MM.1S (cell line): ENCODE data around the gene VPS45.

ENCODE experiments used
- DNase-seq: peaks from one replicate; pipeline ENCODE4 v3.0.0-alpha.2; 2015
- H2AFZ ChIP-seq: fragments of 300-600 bp; sonication (generic); 2 replicates; pipeline ENCODE4 v1.6.0; 2016; ENCODE audit warnings: antibody characterized with exemption, low read length
- H3F3A ChIP-seq: fragments of 300-600 bp; sonication (generic); 2 replicates; pipeline ENCODE4 v1.6.1; 2016; ENCODE audit warnings: mild to moderate bottlenecking, antibody characterized with exemption, low read length, moderate library complexity, mixed read lengths; ENCODE audit not compliant: insufficient read depth
- H3K27ac ChIP-seq: fragments of 300-600 bp; sonication (generic); 2 replicates; pipeline ENCODE4 v1.5.1; 2016; ENCODE audit warnings: mild to moderate bottlenecking, low read length
- H3K27me3 ChIP-seq: fragments of 300-600 bp; sonication (generic); replicated peaks from 2 replicates; pipeline ENCODE4 v1.6.0; 2016; ENCODE audit warnings: low read length; ENCODE audit not compliant: insufficient read depth
- H3K36me3 ChIP-seq: fragments of 300-600 bp; sonication (generic); replicated peaks from 2 replicates; pipeline ENCODE4 v1.6.1; 2016; ENCODE audit warnings: mild to moderate bottlenecking, low read length, mixed read lengths; ENCODE audit not compliant: insufficient read depth
- H3K4me1 ChIP-seq: fragments of 300-600 bp; sonication (generic); 2 replicates; pipeline ENCODE4 v1.6.1; 2016; ENCODE audit warnings: low read length, mixed read lengths
- H3K4me2 ChIP-seq: fragments of 300-600 bp; sonication (generic); 2 replicates; pipeline ENCODE4 v1.6.0; 2016; ENCODE audit warnings: low read depth, low read length
- H3K4me3 ChIP-seq: fragments of 300-600 bp; sonication (generic); 2 replicates; pipeline ENCODE4 v1.5.1; 2016; ENCODE audit warnings: low read length, mixed read lengths
- H3K79me2 ChIP-seq: fragments of 300-600 bp; sonication (generic); 2 replicates; pipeline ENCODE4 v1.6.1; 2016; ENCODE audit warnings: mixed run types, low read length, mixed read lengths
- H3K9ac ChIP-seq: fragments of 300-600 bp; sonication (generic); 2 replicates; pipeline ENCODE4 v1.6.1; 2016; ENCODE audit warnings: low read length, mixed read lengths
- H3K9me2 ChIP-seq: fragments of 300-600 bp; sonication (generic); replicated peaks from 2 replicates; pipeline ENCODE4 v1.6.1; 2016; ENCODE audit warnings: mild to moderate bottlenecking, low read length, mixed read lengths; ENCODE audit not compliant: insufficient read depth
- H3K9me3 ChIP-seq: fragments of 300-600 bp; sonication (generic); replicated peaks from 2 replicates; pipeline ENCODE4 v1.6.1; 2016; ENCODE audit warnings: mild to moderate bottlenecking, low read length, mixed read lengths; ENCODE audit not compliant: insufficient read depth
- H4K20me1 ChIP-seq: fragments of 300-600 bp; sonication (generic); 2 replicates; pipeline ENCODE4 v1.6.1; 2016; ENCODE audit warnings: mild to moderate bottlenecking, low read length, moderate library complexity, mixed read lengths; ENCODE audit not compliant: insufficient read depth
- CTCF ChIP-seq: fragments of 300-600 bp; sonication (generic); IDR thresholded peaks from 2 replicates; pipeline ENCODE4 v1.5.1; 2016; ENCODE audit warnings: antibody characterized with exemption, low read length, mixed read lengths
- EZH2 ChIP-seq: fragments of 300-600 bp; sonication (generic); optimal IDR thresholded peaks from 2 replicates; pipeline ENCODE3; 2017; ENCODE audit warnings: low read depth, mild to moderate bottlenecking, antibody characterized with exemption, low read length, mixed read lengths
- EZH2phosphoT487 ChIP-seq: fragments of 300-600 bp; sonication (generic); IDR thresholded peaks from 2 replicates; pipeline ENCODE4 v1.6.1; 2018; ENCODE audit warnings: antibody characterized with exemption, low read length

VPS45 gene

GRCh38 chr1:150061632-150062101 is 5.9 kb upstream of the VPS45 start:
- Histone ChIP-seq H3K9ac (no peak overlapping the region), H3F3A (peaks cover 1% of the 10 kb centered on the region; the same call in 1 of the 2 replicates), H3K4me3 (no peak overlapping the region), H3K79me2 (no peaks in the 10 kb centered on the region), H3K27me3 (no peaks in the 10 kb centered on the region), H3K4me1 (peaks cover 13% of the 10 kb centered on the region), H2AFZ (no peak overlapping the region), H3K9me3 (no peaks in the 10 kb centered on the region), H3K9me2 (no peaks in the 10 kb centered on the region), H3K4me2 (no peak overlapping the region), H3K36me3 (no peaks in the 10 kb centered on the region), H4K20me1 (no peaks in the 10 kb centered on the region), H3K27ac (no peak overlapping the region)
- TF ChIP-seq EZH2phosphoT487 (no peak), CTCF (no peak)
- no peak for DNase-seq

GRCh38 chr1:150062113-150062512 is 5.5 kb upstream of the VPS45 start:
- DNase-seq = no peak
- no peaks in the 10 kb centered on the region for H4K20me1 ChIP-seq
- H3K27ac ChIP-seq = no peak overlapping the region
- H3K79me2 ChIP-seq = no peaks in the 10 kb centered on the region
- H3K9me3 ChIP-seq = no peaks in the 10 kb centered on the region
- TF ChIP-seq CTCF (no peak), EZH2phosphoT487 (no peak), EZH2 (no peak)
- no peak overlapping the region for H2AFZ ChIP-seq
- H3K4me1 ChIP-seq = peaks cover 13% of the 10 kb centered on the region
- H3K36me3 ChIP-seq = no peaks in the 10 kb centered on the region
- H3K4me2 ChIP-seq = no peak overlapping the region
- H3K27me3 ChIP-seq = no peaks in the 10 kb centered on the region
- H3F3A ChIP-seq = peaks cover 6% of the 10 kb centered on the region
- H3K9me2 ChIP-seq = no peaks in the 10 kb centered on the region
- H3K4me3 ChIP-seq = no peak overlapping the region
- no peak overlapping the region for H3K9ac ChIP-seq

- Histone ChIP-seq H4K20me1 (no peaks in the 10 kb centered on the region), H3K4me2 (no peak overlapping the region; the same call in 1 of the 2 replicates), H3K9me3 (no peaks in the 10 kb centered on the region), H3F3A (peaks cover 13% of the 10 kb centered on the region), H3K36me3 (no peaks in the 10 kb centered on the region), H3K4me3 (no peak overlapping the region), H3K27me3 (no peaks in the 10 kb centered on the region), H3K79me2 (peaks cover 16% of the 10 kb centered on the region), H3K4me1 (peaks cover 18% of the 10 kb centered on the region), H2AFZ (no peak overlapping the region), H3K9ac (no peak overlapping the region), H3K27ac (no peak overlapping the region), H3K9me2 (no peaks in the 10 kb centered on the region)
- TF ChIP-seq CTCF (no peak), EZH2 (no peak), EZH2phosphoT487 (no peak)
- no peak for DNase-seq
Measured at GRCh38 chr1:150065184-150065871, 2.2 kb upstream of the VPS45 start.
